Calu3 (cell line): ENCODE measurements around the gene ZRSR2. TPM values are rescaled to one million over a fixed set of nuclear protein-coding genes. Genes with fewer than 3 reads are reported as not detected.

Source experiments
- BruUV-seq: library from RNA; stranded (reverse); fragments of 400-500 nt; replicated peaks from 2 replicates; lab custom pipeline; 2021; lab: Mats Ljungman, UMichigan
- CTCF ChIA-PET: fragments of 300-600 bp; sonication (Branson Sonifier 250); formaldehyde crosslinking; loops from one replicate; lab custom pipeline; 2022; ENCODE audit warnings: antibody characterized with exemption; lab: Charles Lee
- DNase-seq: peaks from one replicate; pipeline ENCODE4 v3.0.0; 2022
- H3K27ac Mint-ChIP-seq: one replicate; pipeline ENCODE4 v1.8.0; 2022; ENCODE audit warnings: mixed read lengths; ENCODE audit not compliant: unreplicated experiment
- H3K27me3 Mint-ChIP-seq: one replicate; pipeline ENCODE4 v1.8.0; 2022; ENCODE audit warnings: mixed read lengths; ENCODE audit not compliant: unreplicated experiment
- H3K36me3 Mint-ChIP-seq: one replicate; pipeline ENCODE4 v1.8.0; 2022; ENCODE audit warnings: mild to moderate bottlenecking, moderate library complexity, mixed read lengths; ENCODE audit not compliant: insufficient read depth, unreplicated experiment
- H3K4me1 Mint-ChIP-seq: one replicate; pipeline ENCODE4 v1.8.0; 2022; ENCODE audit warnings: mild to moderate bottlenecking, low read depth, mixed read lengths; ENCODE audit not compliant: unreplicated experiment
- H3K4me3 Mint-ChIP-seq: one replicate; pipeline ENCODE4 v1.8.0; 2022; ENCODE audit warnings: mild to moderate bottlenecking, low read depth, moderate library complexity, mixed read lengths; ENCODE audit not compliant: unreplicated experiment
- H3K9me3 Mint-ChIP-seq: one replicate; pipeline ENCODE4 v1.8.0; 2022; ENCODE audit warnings: low read depth, mixed read lengths; ENCODE audit not compliant: unreplicated experiment
- intact Hi-C: fragments of 100-400 bp; cut with micrococcal nuclease; formaldehyde crosslinking; loops from one replicate; pipeline ENCODE4 v1.10.0; 2022; ENCODE audit not compliant: unreplicated experiment
- total RNA-seq: library from RNA; stranded (reverse); gene quantifications from 2 replicates; pipeline ENCODE4 v1.2.3, GENCODE V29; 2022
- TF ChIP-seq, protein P1 (sequence below): fragments of 200-600 bp; IDR thresholded peaks from one replicate; pipeline ENCODE4 v1.8.0; 2022; ENCODE audit warnings: antibody characterized with exemption; ENCODE audit not compliant: unreplicated experiment

Gene ZRSR2
- total RNA-seq, 1 experiment from 2014 or later = 16.4 TPM

DNA sequence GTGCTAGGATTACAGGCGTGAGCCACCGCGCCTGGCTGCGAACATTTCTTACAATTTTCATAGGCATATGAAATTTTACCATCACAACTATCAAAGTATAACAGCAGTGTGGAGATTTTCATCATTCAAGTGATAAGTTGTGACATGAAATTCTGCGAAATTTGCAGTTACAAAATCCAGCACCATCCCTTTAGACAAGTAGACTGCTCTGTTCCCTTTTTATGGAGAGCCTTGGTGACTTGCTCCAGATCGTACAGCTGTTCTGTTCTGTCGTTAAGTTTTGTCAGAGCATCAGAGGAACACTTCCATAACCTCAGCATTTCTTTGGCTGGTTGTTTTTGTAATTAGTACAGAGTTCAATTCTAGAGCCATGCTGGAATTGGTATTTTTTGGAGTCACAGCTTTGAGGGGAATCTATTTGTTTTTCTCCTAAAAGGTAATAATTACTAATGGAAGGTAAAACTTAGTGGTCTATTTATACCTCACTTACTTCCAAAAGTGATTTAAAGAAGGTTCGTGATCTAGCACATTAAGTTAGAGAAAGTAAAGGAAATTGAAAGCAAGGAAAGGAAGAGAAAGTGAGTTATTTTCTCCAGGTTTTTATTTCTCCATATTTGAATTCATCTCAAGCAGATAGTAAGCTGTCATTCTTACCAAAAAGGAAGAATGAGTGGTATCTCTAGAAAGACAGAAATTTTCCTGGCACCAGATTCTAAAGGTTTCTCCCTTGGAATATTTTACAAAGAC lies 22.1 kb downstream of the ZRSR2 start:
- Mint-ChIP-seq H3K9me3 (no peaks in the 10 kb centered on the region), H3K27ac (no peak overlapping the region), H3K36me3 (no peaks in the 10 kb centered on the region), H3K4me1 (no peaks in the 10 kb centered on the region), H3K4me3 (no peak overlapping the region), H3K27me3 (no peaks in the 10 kb centered on the region)
- CTCF ChIA-PET = no interaction called here
- intact Hi-C loops = loop anchor here (10.0 kb wide), 2 partner anchors 128 to 162 kb away; no protein-coding TSS in a partner anchor
- no peak for DNase-seq
- no TSS peak for BruUV-seq
- TF ChIP-seq, protein P1, sequence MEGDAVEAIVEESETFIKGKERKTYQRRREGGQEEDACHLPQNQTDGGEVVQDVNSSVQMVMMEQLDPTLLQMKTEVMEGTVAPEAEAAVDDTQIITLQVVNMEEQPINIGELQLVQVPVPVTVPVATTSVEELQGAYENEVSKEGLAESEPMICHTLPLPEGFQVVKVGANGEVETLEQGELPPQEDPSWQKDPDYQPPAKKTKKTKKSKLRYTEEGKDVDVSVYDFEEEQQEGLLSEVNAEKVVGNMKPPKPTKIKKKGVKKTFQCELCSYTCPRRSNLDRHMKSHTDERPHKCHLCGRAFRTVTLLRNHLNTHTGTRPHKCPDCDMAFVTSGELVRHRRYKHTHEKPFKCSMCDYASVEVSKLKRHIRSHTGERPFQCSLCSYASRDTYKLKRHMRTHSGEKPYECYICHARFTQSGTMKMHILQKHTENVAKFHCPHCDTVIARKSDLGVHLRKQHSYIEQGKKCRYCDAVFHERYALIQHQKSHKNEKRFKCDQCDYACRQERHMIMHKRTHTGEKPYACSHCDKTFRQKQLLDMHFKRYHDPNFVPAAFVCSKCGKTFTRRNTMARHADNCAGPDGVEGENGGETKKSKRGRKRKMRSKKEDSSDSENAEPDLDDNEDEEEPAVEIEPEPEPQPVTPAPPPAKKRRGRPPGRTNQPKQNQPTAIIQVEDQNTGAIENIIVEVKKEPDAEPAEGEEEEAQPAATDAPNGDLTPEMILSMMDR = no peak

DNA sequence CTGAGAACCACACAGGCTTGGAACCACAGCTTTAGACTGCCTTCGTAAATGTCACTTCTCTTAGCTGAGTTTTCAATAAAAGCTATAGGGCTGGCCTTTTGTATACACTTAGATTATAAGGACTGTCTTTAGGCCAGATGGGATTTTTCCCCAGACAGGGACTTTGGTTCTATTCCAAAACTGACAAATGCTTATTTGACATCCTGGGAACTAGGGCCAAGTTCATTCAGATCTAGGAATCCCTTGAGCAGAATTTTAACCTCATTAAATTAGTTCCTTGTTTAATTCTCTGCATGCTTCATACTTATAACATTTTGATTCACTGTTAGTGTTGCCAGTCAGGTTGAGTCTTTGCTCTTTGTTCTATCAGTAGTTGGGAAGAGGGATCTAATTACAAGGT lies 23.1 kb downstream of the ZRSR2 start:
- Mint-ChIP-seq H3K27me3 (no peaks in the 10 kb centered on the region), H3K36me3 (no peaks in the 10 kb centered on the region), H3K9me3 (no peaks in the 10 kb centered on the region), H3K27ac (no peak overlapping the region), H3K4me3 (no peak overlapping the region), H3K4me1 (no peaks in the 10 kb centered on the region)
- TF ChIP-seq, protein P1 = no peak
- CTCF ChIA-PET = no interaction called here
- no peak for DNase-seq
- intact Hi-C loops = loop anchor here (10.0 kb wide), 2 partner anchors 129 to 161 kb away; no protein-coding TSS in a partner anchor
- BruUV-seq = no TSS peak

DNA sequence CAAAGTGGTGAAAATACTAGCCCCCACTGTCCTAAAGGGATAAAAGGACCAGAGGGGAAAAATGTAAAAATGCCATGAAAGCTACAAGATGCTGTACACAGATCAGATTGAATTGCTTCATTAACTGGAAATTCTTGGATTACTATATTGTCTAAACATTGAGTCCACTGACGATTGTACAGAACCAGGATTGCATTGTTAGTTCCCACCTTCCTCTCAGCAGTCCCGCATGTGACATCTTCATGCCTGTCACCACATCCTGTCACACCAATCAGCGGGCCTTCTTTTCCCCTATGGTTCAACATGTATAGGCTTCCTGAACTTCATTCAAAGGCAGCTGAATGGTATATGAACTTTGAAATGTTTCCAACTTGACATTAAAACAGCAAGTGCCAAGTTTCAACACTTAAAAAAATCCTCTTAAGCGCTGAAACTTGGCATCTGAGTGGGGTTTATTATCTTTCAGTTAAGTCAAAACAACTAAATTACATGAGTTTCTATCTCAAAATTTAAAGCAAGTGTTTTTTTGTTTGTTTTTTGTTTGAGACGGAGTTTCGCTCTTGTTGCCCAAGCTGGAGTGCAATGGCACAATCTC lies 24.6 kb downstream of the ZRSR2 start:
- H3K27me3 Mint-ChIP-seq = no peaks in the 10 kb centered on the region
- BruUV-seq = no TSS peak
- TF ChIP-seq, protein P1 = no peak
- H3K4me1 Mint-ChIP-seq = no peaks in the 10 kb centered on the region
- H3K4me3 Mint-ChIP-seq = no peak overlapping the region
- H3K36me3 Mint-ChIP-seq = no peaks in the 10 kb centered on the region
- H3K9me3 Mint-ChIP-seq = no peaks in the 10 kb centered on the region
- intact Hi-C loops = loop anchor here (10.0 kb wide), 2 partner anchors 130 to 160 kb away; no protein-coding TSS in a partner anchor
- no peak overlapping the region for H3K27ac Mint-ChIP-seq
- CTCF ChIA-PET = no interaction called here
- DNase-seq = no peak

DNA sequence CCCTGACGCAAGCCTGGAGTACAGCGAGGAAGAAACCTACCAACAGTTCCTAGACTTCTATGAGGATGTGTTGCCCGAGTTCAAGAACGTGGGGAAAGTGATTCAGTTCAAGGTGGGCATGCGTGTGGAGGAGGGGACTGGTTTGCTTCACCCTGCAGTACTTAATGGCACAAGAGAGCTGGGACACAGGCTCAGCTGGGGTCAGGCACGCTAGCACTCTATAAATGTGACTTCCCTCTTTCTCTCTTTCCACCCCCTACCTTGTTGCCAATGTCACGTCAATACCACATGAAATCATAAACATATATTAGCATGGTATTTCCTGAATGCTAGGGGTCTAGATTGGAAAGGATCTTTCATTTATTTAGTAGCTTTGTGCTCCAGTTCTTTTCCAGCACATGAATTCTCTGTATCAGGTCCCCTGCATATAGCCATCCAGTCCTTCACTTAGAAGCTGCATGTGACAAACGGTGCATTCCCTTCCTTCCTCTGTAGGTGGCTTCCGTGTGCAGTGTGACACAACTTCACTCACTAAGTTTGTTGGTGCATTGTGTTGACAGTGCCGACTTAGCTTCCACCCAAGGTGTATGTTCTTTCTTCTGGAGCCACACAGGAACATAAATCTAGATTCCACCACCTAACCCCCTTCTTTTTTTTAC lies 25.6 kb downstream of the ZRSR2 start:
- CTCF ChIA-PET = interaction anchor here (0.5 to 1.0 kb wide), 3 partner anchors 27 to 743 kb away, joined by 3 read pairs; no protein-coding TSS in a partner anchor
- Mint-ChIP-seq H3K4me1 (no peaks in the 10 kb centered on the region), H3K27me3 (no peaks in the 10 kb centered on the region), H3K27ac (no peak overlapping the region), H3K4me3 (no peak overlapping the region), H3K36me3 (peaks cover 5% of the 10 kb centered on the region), H3K9me3 (no peaks in the 10 kb centered on the region)
- TF ChIP-seq, protein P1 = peak; percentile 28
- BruUV-seq = no TSS peak
- intact Hi-C loops = loop anchor here (10.0 kb wide), 2 partner anchors 131 to 159 kb away; no protein-coding TSS in a partner anchor
- peak; percentile 31 for DNase-seq
